ENCODE measurements around the gene GABRE. TPM values are rescaled to one million over a fixed set of nuclear protein-coding genes. Genes with fewer than 3 reads are reported as not detected.

The GABRE gene
- total RNA-seq, 2 donors from 2014 or later: 4.2 to 16.2 TPM

- TF ChIP-seq CTCF (IDR thresholded peaks at IDR 0.05): no peak
- H3K4me3 ChIP-seq: no peak overlapping the region
- H3K9me3 ChIP-seq: no peaks in the 10 kb centered on the region
- H3K27me3 ChIP-seq: no peaks in the 10 kb centered on the region
- no peak for DNase-seq (ENCODE audit: low spot score)
- H3K27ac ChIP-seq: no peak overlapping the region
- H3K4me1 ChIP-seq: no peaks in the 10 kb centered on the region
- H3K36me3 ChIP-seq: no peaks in the 10 kb centered on the region
Observed at GRCh38 chrX:151929126-151929525, 45.4 kb downstream of the GABRE start.

- H3K36me3 ChIP-seq: no peaks in the 10 kb centered on the region
- H3K4me1 ChIP-seq: no peaks in the 10 kb centered on the region
- no peaks in the 10 kb centered on the region for H3K9me3 ChIP-seq
- no peaks in the 10 kb centered on the region for H3K27me3 ChIP-seq
- H3K4me3 ChIP-seq: no peak overlapping the region
- DNase-seq (ENCODE audit: low spot score): no peak
- no peak for TF ChIP-seq CTCF (IDR thresholded peaks at IDR 0.05)
- no peak overlapping the region for H3K27ac ChIP-seq
Observed at GRCh38 chrX:151923648-151924047, 50.8 kb downstream of the GABRE start.

GRCh38 chrX:151922692-151923091 is 51.8 kb downstream of the GABRE start:
- Histone ChIP-seq H3K9me3 (no peaks in the 10 kb centered on the region), H3K4me1 (no peaks in the 10 kb centered on the region), H3K27ac (no peak overlapping the region), H3K36me3 (no peaks in the 10 kb centered on the region), H3K4me3 (no peak overlapping the region), H3K27me3 (no peaks in the 10 kb centered on the region)
- TF ChIP-seq CTCF (IDR thresholded peaks at IDR 0.05): no peak
- DNase-seq (ENCODE audit: low spot score): no peak

- no peak overlapping the region for H3K27ac ChIP-seq
- H3K4me3 ChIP-seq: no peak overlapping the region
- no peaks in the 10 kb centered on the region for H3K27me3 ChIP-seq
- DNase-seq (ENCODE audit: low spot score): no peak
- no peaks in the 10 kb centered on the region for H3K36me3 ChIP-seq
- H3K9me3 ChIP-seq: no peaks in the 10 kb centered on the region
- TF ChIP-seq CTCF (IDR thresholded peaks at IDR 0.05): no peak
- H3K4me1 ChIP-seq: no peaks in the 10 kb centered on the region
Observed at GRCh38 chrX:151921866-151922265, 52.6 kb downstream of the GABRE start.

GRCh38 chrX:151921292-151921691 is 53.2 kb downstream of the GABRE start:
- H3K27me3 ChIP-seq: no peaks in the 10 kb centered on the region
- H3K4me1 ChIP-seq: no peaks in the 10 kb centered on the region
- no peak overlapping the region for H3K27ac ChIP-seq
- TF ChIP-seq CTCF (IDR thresholded peaks at IDR 0.05): no peak
- no peak overlapping the region for H3K4me3 ChIP-seq
- no peaks in the 10 kb centered on the region for H3K9me3 ChIP-seq
- no peaks in the 10 kb centered on the region for H3K36me3 ChIP-seq
- no peak for DNase-seq (ENCODE audit: low spot score)

GRCh38 chrX:151920530-151920929 is 53.9 kb downstream of the GABRE start:
- H3K27me3 ChIP-seq: no peaks in the 10 kb centered on the region
- no peaks in the 10 kb centered on the region for H3K9me3 ChIP-seq
- H3K4me3 ChIP-seq: no peak overlapping the region
- H3K27ac ChIP-seq: no peak overlapping the region
- H3K4me1 ChIP-seq: no peaks in the 10 kb centered on the region
- H3K36me3 ChIP-seq: no peaks in the 10 kb centered on the region
- DNase-seq (ENCODE audit: low spot score): no peak
- no peak for TF ChIP-seq CTCF (IDR thresholded peaks at IDR 0.05)

Measured in right atrium auricular region (tissue), 2 donors.